Measurements from ENCODE around the gene SCARB1.
A peak's percentile ranks its signal among the peaks of the same experiment; 100 is the strongest.

SCARB1 gene

DNA sequence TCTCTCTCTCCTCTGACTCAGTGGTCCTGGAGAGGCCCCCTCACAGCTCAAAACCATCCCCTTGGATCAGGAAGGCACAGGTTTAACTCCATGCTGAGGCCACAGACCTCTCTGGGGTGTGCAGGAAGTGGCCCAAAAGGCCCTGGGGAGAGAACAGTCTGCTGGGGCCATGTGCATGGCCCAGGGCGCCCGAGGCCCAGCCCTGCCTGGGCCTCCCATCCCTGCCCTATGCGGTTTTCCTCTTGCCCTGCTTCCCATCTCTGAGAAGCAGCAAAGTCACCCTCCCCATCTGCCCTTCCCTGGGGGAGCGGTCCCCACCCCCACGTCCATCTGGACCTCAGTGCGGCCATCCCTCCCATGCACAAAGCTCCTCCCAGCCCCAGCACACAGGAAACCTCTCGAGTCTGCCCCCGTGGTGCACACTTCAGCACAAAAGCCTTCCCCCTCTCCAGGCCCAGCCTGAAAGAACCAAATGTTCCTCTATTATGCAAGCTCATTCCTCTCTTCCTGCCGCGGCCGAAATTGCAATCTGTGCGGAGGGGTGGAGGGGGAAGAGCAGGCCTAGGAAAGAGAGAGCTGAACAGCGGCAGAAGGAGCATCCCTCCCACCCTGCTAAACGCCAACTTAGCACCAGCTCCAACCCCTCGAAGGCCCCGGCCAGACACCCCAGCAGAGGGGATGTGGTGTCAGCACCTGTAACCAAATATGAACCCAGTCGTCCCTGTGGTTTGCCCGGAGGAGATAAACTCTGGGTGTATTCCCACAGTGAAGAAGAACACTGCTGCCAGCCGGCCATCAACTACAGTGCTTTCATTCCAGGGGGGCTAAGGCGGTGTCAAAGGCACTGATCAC, 108.5 kb downstream of the SCARB1 start:
- Histone ChIP-seq H3K4me3 (ENCODE audit: low read length) (no peak overlapping the region), H3K27me3 (ENCODE audit: control insufficient read depth, insufficient read depth, low read length) (no peaks in the 10 kb centered on the region), H3K36me3 (ENCODE audit: control insufficient read depth, insufficient read depth, low read length) (no peaks in the 10 kb centered on the region), H3K27ac (ENCODE audit: low read depth, low read length) (peak overlapping the region; percentile 92), H3K4me1 (ENCODE audit: control insufficient read depth, insufficient read depth, low read length) (peaks cover 21% of the 10 kb centered on the region), H3K9ac (ENCODE audit: low read length) (no peak overlapping the region)

DNA sequence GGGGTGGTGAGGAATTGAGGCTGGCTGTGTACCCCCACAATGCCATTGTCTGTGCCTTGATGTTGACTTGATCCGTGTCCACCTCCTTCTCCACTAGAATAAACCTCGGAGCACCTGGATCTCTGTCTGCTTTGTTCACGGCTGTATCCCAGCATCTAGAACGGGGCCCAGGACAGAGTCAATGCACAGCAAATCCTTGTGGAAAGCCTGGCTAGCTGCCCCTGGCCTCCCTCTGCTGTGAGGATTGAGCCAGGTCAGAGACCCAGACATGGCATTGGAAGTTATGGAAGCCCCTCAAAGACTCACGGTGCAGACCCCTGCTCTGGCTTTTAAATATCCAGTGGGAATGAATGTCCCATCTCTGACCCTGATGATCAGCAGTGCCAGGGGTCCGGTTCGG, 109.2 kb downstream of the SCARB1 start:
- Histone ChIP-seq H3K9ac (ENCODE audit: low read length) (no peak overlapping the region), H3K4me1 (ENCODE audit: control insufficient read depth, insufficient read depth, low read length) (peaks cover 21% of the 10 kb centered on the region), H3K27ac (ENCODE audit: low read depth, low read length) (peak overlapping the region; percentile 92), H3K27me3 (ENCODE audit: control insufficient read depth, insufficient read depth, low read length) (no peaks in the 10 kb centered on the region), H3K36me3 (ENCODE audit: control insufficient read depth, insufficient read depth, low read length) (no peaks in the 10 kb centered on the region), H3K4me3 (ENCODE audit: low read length) (no peak overlapping the region)

DNA sequence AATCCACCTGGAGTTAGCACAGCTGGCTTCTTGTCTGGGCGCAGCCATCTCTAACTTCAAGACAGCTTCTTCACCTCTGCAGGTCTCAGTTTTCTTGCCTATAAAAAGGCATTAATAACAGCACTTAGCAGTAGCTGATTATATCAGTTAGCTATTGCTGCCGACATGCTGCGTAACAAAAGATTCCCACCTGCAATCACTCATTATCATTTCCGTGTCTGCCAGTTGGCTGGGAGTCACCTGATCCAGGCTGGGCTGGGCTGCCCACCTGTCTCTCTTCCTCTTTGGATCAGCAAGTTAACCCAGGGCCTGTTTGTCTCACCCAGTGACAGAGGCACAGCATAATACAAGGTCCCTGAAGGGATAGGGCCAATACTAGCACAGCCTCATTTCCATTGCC, 109.7 kb downstream of the SCARB1 start:
- no peaks in the 10 kb centered on the region for H3K27me3 ChIP-seq (ENCODE audit: control insufficient read depth, insufficient read depth, low read length)
- peak overlapping the region; percentile 92 for H3K27ac ChIP-seq (ENCODE audit: low read depth, low read length)
- no peak overlapping the region for H3K9ac ChIP-seq (ENCODE audit: low read length)
- peaks cover 21% of the 10 kb centered on the region for H3K4me1 ChIP-seq (ENCODE audit: control insufficient read depth, insufficient read depth, low read length)
- no peaks in the 10 kb centered on the region for H3K36me3 ChIP-seq (ENCODE audit: control insufficient read depth, insufficient read depth, low read length)
- H3K4me3 ChIP-seq (ENCODE audit: low read length): no peak overlapping the region

DNA sequence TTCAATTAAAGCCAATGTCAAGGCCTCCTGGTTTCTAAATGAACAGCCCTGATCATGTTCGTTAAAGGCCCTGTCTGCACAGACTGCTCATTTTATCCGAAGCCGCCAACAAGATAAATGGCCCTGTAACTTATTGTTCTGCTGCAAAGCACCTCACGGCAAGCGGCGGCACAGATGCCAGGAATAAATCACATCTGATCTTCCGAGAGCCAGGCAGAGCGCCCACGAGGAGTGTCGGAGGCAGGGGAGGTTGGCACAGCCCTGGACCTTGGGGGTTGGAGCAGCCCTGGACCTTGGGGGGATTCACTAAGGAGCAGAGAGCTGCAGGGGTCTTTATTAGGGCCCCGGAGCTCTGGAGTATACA, 110.5 kb downstream of the SCARB1 start:
- Histone ChIP-seq H3K36me3 (ENCODE audit: control insufficient read depth, insufficient read depth, low read length) (no peaks in the 10 kb centered on the region), H3K4me3 (ENCODE audit: low read length) (no peak overlapping the region), H3K27me3 (ENCODE audit: control insufficient read depth, insufficient read depth, low read length) (no peaks in the 10 kb centered on the region), H3K9ac (ENCODE audit: low read length) (no peak overlapping the region), H3K27ac (ENCODE audit: low read depth, low read length) (peak overlapping the region; percentile 92), H3K4me1 (ENCODE audit: control insufficient read depth, insufficient read depth, low read length) (peaks cover 21% of the 10 kb centered on the region)

DNA sequence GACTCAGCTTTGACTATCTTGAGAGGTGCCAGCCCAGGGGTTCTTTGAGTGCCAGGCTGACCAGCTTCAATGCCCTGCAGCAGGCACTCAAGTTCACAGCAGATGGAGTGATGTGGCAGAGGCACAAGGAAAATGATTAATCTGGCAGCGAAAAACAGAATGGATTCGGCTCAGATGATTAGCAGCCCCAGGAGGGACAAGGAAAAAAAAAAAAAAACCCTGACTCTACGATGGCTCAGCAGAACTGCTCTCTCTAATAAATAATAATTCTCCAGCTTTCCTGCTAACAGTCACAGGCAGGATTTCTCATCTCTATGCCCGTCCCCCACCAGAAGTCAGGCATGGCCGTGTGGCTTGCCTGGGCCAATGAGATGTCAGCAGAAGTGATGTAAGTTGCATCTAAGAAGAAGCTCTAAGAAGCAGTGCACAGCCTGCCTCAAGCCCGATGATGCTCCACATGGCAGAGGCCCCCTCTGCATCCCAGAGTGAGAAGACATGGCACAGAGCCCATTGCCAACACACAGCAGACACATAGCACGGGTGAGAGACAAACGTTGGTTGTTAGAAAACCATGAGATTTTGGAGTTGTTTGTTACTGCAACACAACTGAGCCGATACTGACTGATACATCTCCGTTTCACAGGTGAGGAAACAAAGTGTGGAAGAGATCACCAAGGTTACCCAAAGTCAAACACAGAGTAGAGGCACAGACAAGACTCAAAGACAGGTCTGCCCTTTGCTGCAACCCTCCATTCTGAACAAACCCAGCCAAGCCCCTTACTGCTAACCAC, 111.0 kb downstream of the SCARB1 start:
- Histone ChIP-seq H3K27ac (ENCODE audit: low read depth, low read length) (peak overlapping the region; percentile 92), H3K27me3 (ENCODE audit: control insufficient read depth, insufficient read depth, low read length) (no peaks in the 10 kb centered on the region), H3K4me1 (ENCODE audit: control insufficient read depth, insufficient read depth, low read length) (peaks cover 21% of the 10 kb centered on the region), H3K4me3 (ENCODE audit: low read length) (no peak overlapping the region), H3K36me3 (ENCODE audit: control insufficient read depth, insufficient read depth, low read length) (no peaks in the 10 kb centered on the region), H3K9ac (ENCODE audit: low read length) (no peak overlapping the region)

DNA sequence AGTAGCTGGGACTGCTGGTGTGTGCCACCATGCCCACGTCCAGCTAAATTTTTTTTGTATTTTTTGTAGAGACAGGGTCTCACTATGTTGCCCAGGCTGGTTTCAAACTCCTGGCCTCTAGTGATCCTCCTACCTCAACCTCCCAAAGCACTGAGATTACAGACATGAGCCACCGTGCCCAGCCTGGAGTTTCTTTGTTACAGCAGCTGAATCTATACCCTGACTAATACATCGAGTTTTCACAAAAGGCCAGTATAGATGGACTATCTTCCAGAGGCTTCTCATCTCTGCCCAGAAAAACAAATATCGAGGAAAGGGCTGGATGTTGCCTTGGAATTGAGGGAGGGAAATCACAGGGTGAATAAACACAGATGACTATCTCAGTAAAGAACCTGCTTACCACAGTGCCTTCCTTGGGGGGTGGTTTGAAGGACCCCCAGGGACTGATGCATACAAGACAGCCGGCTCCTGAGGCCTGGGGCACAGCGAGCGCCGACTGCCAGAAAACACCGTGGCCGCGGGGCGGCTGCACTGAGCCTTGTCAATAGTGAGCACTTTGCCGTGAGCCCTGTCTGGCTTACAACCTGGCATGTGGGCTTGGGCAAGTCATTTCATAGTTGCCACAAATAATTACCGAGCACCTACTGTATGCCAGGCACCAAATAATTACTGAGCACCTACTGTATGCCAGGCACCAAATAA, 111.9 kb downstream of the SCARB1 start:
- Histone ChIP-seq H3K4me1 (ENCODE audit: control insufficient read depth, insufficient read depth, low read length) (peaks cover 26% of the 10 kb centered on the region), H3K27ac (ENCODE audit: low read depth, low read length) (no peak overlapping the region), H3K4me3 (ENCODE audit: low read length) (no peak overlapping the region), H3K9ac (ENCODE audit: low read length) (no peak overlapping the region), H3K36me3 (ENCODE audit: control insufficient read depth, insufficient read depth, low read length) (no peaks in the 10 kb centered on the region), H3K27me3 (ENCODE audit: control insufficient read depth, insufficient read depth, low read length) (no peaks in the 10 kb centered on the region)

DNA sequence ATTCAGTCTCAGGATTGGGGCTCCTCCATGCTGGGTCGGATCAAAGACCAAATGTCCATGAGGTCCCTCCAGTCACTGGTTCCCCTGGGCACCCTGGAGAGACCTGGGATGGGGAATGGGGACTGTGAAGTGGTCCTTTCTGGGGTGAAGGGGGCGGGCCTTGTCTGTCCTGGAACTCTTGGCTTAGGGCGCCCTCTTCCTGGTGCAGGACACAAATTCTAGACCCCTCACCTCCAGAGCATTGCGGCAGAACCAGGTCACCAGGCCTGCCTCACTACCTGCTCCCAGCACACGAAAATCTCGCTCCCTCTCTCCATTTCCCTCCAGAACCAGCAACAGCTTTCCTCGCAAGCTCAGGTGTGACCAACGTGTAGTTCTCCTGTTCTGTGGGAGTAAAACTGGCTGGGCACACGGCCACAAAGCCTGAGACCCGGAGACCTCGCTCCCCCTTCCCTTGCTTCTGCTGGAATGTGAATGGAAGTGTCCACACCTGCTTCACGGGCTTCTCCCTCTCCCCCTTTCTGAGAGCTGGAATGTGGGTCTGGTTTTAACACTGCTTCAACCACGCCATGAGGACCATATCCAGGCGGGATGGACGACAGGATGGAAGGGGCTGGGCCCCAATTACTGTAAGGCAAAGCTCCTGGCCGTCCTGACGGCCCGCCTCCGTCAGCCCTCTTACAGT, 112.7 kb downstream of the SCARB1 start:
- Histone ChIP-seq H3K4me3 (ENCODE audit: low read length) (no peak overlapping the region), H3K36me3 (ENCODE audit: control insufficient read depth, insufficient read depth, low read length) (no peaks in the 10 kb centered on the region), H3K27me3 (ENCODE audit: control insufficient read depth, insufficient read depth, low read length) (no peaks in the 10 kb centered on the region), H3K27ac (ENCODE audit: low read depth, low read length) (no peak overlapping the region), H3K9ac (ENCODE audit: low read length) (no peak overlapping the region), H3K4me1 (ENCODE audit: control insufficient read depth, insufficient read depth, low read length) (peaks cover 35% of the 10 kb centered on the region)

DNA sequence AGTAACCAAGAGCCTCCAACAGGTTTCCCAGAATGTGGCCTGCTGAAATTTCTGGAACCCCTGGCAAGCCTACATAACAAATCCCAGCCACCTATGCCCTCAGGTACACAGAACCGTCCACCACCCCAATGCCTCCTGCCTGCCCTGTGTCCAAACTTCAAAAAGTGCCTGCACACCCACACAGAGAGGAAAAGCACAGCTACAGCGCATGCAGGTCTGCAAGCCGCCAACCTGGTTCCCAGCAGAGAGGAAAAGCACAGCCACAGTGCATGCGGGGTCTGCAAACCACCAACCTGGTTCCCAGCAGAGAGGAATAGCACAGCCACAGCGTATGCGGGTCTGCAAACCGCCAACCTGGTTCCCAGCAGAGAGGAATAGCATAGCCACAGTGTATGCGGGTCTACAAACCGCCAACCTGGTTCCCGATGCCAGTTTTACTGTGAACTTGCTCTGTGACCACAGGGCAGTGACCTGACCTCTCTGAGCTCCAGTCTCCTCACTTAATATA, 113.5 kb downstream of the SCARB1 start:
- peak overlapping the region; percentile 18 for H3K27ac ChIP-seq (ENCODE audit: low read depth, low read length)
- no peak overlapping the region for H3K9ac ChIP-seq (ENCODE audit: low read length)
- no peaks in the 10 kb centered on the region for H3K36me3 ChIP-seq (ENCODE audit: control insufficient read depth, insufficient read depth, low read length)
- H3K4me1 ChIP-seq (ENCODE audit: control insufficient read depth, insufficient read depth, low read length): peaks cover 30% of the 10 kb centered on the region
- no peaks in the 10 kb centered on the region for H3K27me3 ChIP-seq (ENCODE audit: control insufficient read depth, insufficient read depth, low read length)
- H3K4me3 ChIP-seq (ENCODE audit: low read length): no peak overlapping the region

DNA sequence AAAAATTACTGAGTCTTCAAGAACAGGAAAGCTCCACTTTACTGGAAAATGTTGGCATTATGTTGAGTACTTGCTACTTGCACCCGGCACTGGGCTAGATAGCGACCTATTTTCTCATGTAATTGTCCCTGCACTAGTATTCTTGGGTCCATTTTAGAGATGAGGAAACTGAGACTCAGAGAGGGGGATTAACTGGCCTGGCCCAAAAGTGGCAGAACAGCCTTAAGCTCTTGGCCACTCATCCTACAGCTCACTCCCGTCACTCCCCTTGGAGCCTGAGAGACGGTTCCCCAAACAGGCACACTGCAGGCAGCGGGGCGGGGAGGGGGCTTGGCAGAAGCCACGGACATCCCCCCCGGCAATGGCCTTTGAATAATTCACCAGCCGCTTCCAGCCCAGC, 113.9 kb downstream of the SCARB1 start:
- no peak overlapping the region for H3K9ac ChIP-seq (ENCODE audit: low read length)
- H3K27me3 ChIP-seq (ENCODE audit: control insufficient read depth, insufficient read depth, low read length): no peaks in the 10 kb centered on the region
- no peak overlapping the region for H3K4me3 ChIP-seq (ENCODE audit: low read length)
- H3K4me1 ChIP-seq (ENCODE audit: control insufficient read depth, insufficient read depth, low read length): peaks cover 27% of the 10 kb centered on the region
- H3K36me3 ChIP-seq (ENCODE audit: control insufficient read depth, insufficient read depth, low read length): no peaks in the 10 kb centered on the region
- no peak overlapping the region for H3K27ac ChIP-seq (ENCODE audit: low read depth, low read length)

DNA sequence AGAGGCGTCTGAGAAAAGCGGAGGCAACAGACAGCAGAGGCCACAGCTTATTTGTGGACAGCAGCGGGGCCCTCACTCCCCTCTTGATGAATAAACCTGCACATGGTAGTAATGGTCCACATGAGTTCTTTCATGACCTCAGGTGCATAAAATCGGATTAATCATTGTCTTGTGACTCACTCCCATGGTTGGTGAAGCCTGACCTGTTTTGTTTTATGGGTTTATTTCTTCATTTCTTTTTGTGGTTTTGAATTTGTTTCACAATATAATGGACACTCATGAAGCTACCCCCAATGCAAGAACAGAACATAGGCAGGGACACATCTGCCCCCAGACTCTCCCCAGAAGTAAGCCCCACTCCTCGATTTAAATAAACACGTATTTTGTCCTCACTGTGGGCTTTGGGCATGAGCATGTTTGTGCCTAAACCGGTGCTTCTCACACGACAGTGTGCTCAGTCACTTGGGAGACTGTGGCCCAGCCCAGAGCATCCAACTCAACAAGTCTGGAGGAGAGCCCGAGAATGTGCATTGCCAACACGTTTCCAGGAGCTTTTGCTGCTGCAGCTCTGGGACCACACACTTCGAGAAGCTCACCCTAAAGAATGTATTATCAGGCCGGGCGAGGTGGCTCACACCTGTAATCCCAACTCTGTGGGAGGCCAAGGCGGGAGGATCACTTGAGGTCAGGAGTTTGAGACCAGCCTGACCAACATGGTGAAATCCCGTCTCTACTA, 116.1 kb downstream of the SCARB1 start:
- Histone ChIP-seq H3K9ac (ENCODE audit: low read length) (no peak overlapping the region), H3K27ac (ENCODE audit: low read depth, low read length) (peak overlapping the region; percentile 94), H3K4me1 (ENCODE audit: control insufficient read depth, insufficient read depth, low read length) (peaks cover 30% of the 10 kb centered on the region), H3K27me3 (ENCODE audit: control insufficient read depth, insufficient read depth, low read length) (no peaks in the 10 kb centered on the region), H3K36me3 (ENCODE audit: control insufficient read depth, insufficient read depth, low read length) (no peaks in the 10 kb centered on the region), H3K4me3 (ENCODE audit: low read length) (no peak overlapping the region)

DNA sequence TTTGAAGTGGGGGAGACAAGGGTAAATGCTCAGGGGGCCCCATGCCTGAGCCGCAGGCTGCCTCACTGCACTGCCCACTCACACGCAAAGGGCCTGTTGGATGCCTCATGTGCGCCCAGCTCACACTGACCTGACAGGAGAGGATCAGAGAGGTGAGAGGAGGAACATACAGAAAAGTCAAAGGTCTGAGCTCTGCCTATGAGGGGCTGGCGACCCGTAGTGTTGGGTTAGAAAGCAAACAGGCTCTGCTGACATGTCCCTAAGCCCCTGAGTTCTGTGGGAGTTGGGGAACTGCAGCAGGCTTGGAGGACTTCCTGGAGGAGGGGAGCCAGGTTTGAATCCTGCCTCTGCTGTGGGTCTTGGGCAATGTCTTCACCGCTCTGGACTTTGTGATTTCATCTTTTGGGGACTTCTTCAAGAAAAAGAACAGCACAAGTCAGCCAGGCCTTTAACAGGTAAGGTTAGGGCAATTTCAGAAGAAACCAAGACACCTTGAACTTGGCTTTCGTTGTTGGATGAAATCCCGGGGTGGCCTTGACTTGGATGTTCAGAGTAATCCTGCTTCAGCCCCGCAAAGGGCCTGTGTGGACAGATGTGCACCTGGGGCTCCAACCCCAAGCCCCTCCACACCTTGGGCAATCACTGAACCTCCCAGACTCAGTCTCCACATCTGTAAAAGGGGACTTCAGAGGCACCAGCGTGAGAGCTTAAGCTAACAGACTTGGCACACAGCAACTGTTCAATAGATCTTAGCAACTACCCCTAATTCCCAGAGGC, 116.8 kb downstream of the SCARB1 start:
- Histone ChIP-seq H3K27ac (ENCODE audit: low read depth, low read length) (peak overlapping the region; percentile 94), H3K4me1 (ENCODE audit: control insufficient read depth, insufficient read depth, low read length) (peaks cover 32% of the 10 kb centered on the region), H3K4me3 (ENCODE audit: low read length) (peak overlapping the region; percentile 24), H3K36me3 (ENCODE audit: control insufficient read depth, insufficient read depth, low read length) (no peaks in the 10 kb centered on the region), H3K27me3 (ENCODE audit: control insufficient read depth, insufficient read depth, low read length) (no peaks in the 10 kb centered on the region), H3K9ac (ENCODE audit: low read length) (no peak overlapping the region)
